HEK293 (cell line): ENCODE measurements around the gene UFSP2.

Source experiments
- CTCF ChIA-PET: fragments of 350-600 bp; formaldehyde crosslinking; extraction: SDS; loops from one replicate; lab custom pipeline; 2021; ENCODE audit warnings: antibody characterized with exemption; lab: Yijun Ruan, JAX
- POLR2A ChIA-PET: fragments of 300-600 bp; formaldehyde crosslinking; extraction: SDS; loops from one replicate; lab custom pipeline; 2020; ENCODE audit warnings: antibody characterized with exemption, inconsistent platforms; lab: Yijun Ruan, JAX
- H3K27ac ChIP-seq: fragments of 200-500 bp; sonication (Bioruptor generic); 2 replicates; pipeline ENCODE4 v1.5.1; 2014; ENCODE audit warnings: low read depth, low read length, control low read depth, inconsistent platforms; ENCODE audit errors: extremely low read depth
- H3K36me3 ChIP-seq, 2 experiments: fragments of 200-500 bp in 1 of 2; sonication (Bioruptor generic) in 1 of 2; 1 replicate in 1 of 2; 2 replicates in 1 of 2; pipeline ENCODE4 v1.5.1; 2014 to 2017; ENCODE audit warnings: inconsistent platforms in 2 of 2, low read length in 2 of 2; ENCODE audit not compliant: control insufficient read depth in 2 of 2, insufficient read depth in 1 of 2
- H3K4me1 ChIP-seq: fragments of 200-500 bp; sonication (Bioruptor generic); 2 replicates; pipeline ENCODE4 v1.5.1; 2014; ENCODE audit warnings: mild to moderate bottlenecking, low read length, inconsistent platforms; ENCODE audit not compliant: control insufficient read depth, insufficient read depth
- H3K4me3 ChIP-seq: 2 replicates; pipeline ENCODE4 v1.5.1; 2011; ENCODE audit warnings: low read depth, mild to moderate bottlenecking, control low read depth, low read length, moderate library complexity
- H3K9me3 ChIP-seq: fragments of 200-500 bp; sonication (Bioruptor generic); 2 replicates; pipeline ENCODE4 v1.5.1; 2014; ENCODE audit warnings: low read depth, low read length, inconsistent platforms; ENCODE audit not compliant: control insufficient read depth, insufficient read depth
- EGR2 ChIP-seq: fragments of 450-650 bp; formaldehyde crosslinking; IDR thresholded peaks from 2 replicates; pipeline ENCODE4 v1.5.1; 2016; ENCODE audit warnings: low read depth, missing biosample characterization, missing genetic modification characterization
- GLI2 ChIP-seq: fragments of 450-650 bp; formaldehyde crosslinking; IDR thresholded peaks from 2 replicates; pipeline ENCODE4; 2017; ENCODE audit warnings: missing biosample characterization, missing genetic modification characterization, low read depth, borderline replicate concordance
- HOXD13 ChIP-seq: sonication (generic); formaldehyde crosslinking; IDR thresholded peaks from 2 replicates; pipeline ENCODE4 v1.8.0; 2022; ENCODE audit warnings: missing genetic modification reagents, borderline replicate concordance
- MZF1 ChIP-seq: fragments of 450-650 bp; formaldehyde crosslinking; IDR thresholded peaks from 2 replicates; pipeline ENCODE4 v1.5.1; 2017; ENCODE audit warnings: missing biosample characterization, missing genetic modification characterization, borderline replicate concordance
- SALL2 ChIP-seq: fragments of 450-650 bp; formaldehyde crosslinking; IDR thresholded peaks from 2 replicates; pipeline ENCODE4 v1.5.0; 2017; ENCODE audit warnings: missing biosample characterization, mild to moderate bottlenecking, missing genetic modification characterization, borderline replicate concordance
- SP7 ChIP-seq: fragments of 450-650 bp; formaldehyde crosslinking; IDR thresholded peaks from 2 replicates; pipeline ENCODE4 v1.5.1; 2016; ENCODE audit warnings: missing biosample characterization, missing genetic modification characterization
- TCF7L2 ChIP-seq: IDR thresholded peaks from 2 replicates; pipeline ENCODE4 v1.6.1; 2011; ENCODE audit warnings: low read depth, mild to moderate bottlenecking, inconsistent platforms, low read length, moderate library complexity, borderline replicate concordance
- ZBTB17 ChIP-seq: fragments of 450-650 bp; formaldehyde crosslinking; IDR thresholded peaks from 2 replicates; pipeline ENCODE4 v1.5.1; 2016; ENCODE audit warnings: missing biosample characterization, missing genetic modification characterization
- ZBTB48 ChIP-seq: fragments of 450-650 bp; formaldehyde crosslinking; IDR thresholded peaks from 2 replicates; pipeline ENCODE4 v1.5.1; 2016; ENCODE audit warnings: missing biosample characterization, missing genetic modification characterization
- ZBTB49 ChIP-seq: fragments of 450-650 bp; formaldehyde crosslinking; IDR thresholded peaks from 2 replicates; pipeline ENCODE4 v1.5.1; 2016; ENCODE audit warnings: missing biosample characterization, missing genetic modification characterization, low read depth
- ZFP3 ChIP-seq: fragments of 450-650 bp; formaldehyde crosslinking; IDR thresholded peaks from 2 replicates; pipeline ENCODE4 v1.5.1; 2016; ENCODE audit warnings: low read depth, missing biosample characterization, missing genetic modification characterization
- ZNF114 ChIP-seq: fragments of 450-650 bp; formaldehyde crosslinking; IDR thresholded peaks from 2 replicates; pipeline ENCODE4 v1.5.0; 2017; ENCODE audit warnings: missing biosample characterization, missing genetic modification characterization
- ZNF175 ChIP-seq: fragments of 450-650 bp; formaldehyde crosslinking; IDR thresholded peaks from 2 replicates; pipeline ENCODE4 v1.5.1; 2016; ENCODE audit warnings: missing biosample characterization, missing genetic modification characterization
- ZNF211 ChIP-seq: fragments of 450-650 bp; formaldehyde crosslinking; IDR thresholded peaks from 2 replicates; pipeline ENCODE4 v1.5.1; 2016; ENCODE audit warnings: low read depth, missing biosample characterization, missing genetic modification characterization
- ZNF324 ChIP-seq: fragments of 450-650 bp; formaldehyde crosslinking; IDR thresholded peaks from 2 replicates; pipeline ENCODE4 v1.5.1; 2016; ENCODE audit warnings: missing biosample characterization, missing genetic modification characterization
- ZNF404 ChIP-seq: fragments of 450-650 bp; formaldehyde crosslinking; IDR thresholded peaks from 2 replicates; pipeline ENCODE4 v1.5.1; 2017; ENCODE audit warnings: missing biosample characterization, missing genetic modification characterization
- ZNF416 ChIP-seq: fragments of 450-650 bp; formaldehyde crosslinking; IDR thresholded peaks from 2 replicates; pipeline ENCODE4 v1.5.1; 2016; ENCODE audit warnings: missing biosample characterization, missing genetic modification characterization
- ZNF48 ChIP-seq: fragments of 450-650 bp; formaldehyde crosslinking; IDR thresholded peaks from 2 replicates; pipeline ENCODE4 v1.5.1; 2016; ENCODE audit warnings: missing biosample characterization, missing genetic modification characterization
- ZNF529 ChIP-seq: fragments of 450-650 bp; formaldehyde crosslinking; IDR thresholded peaks from 2 replicates; pipeline ENCODE4 v1.5.1; 2017; ENCODE audit warnings: missing genetic modification characterization, missing biosample characterization; ENCODE audit not compliant: insufficient replicate concordance
- ZNF561 ChIP-seq: fragments of 450-650 bp; IDR thresholded peaks from 2 replicates; pipeline ENCODE4 v1.5.1; 2018; ENCODE audit warnings: missing biosample characterization, missing genetic modification characterization, borderline replicate concordance
- ZNF654 ChIP-seq: fragments of 450-650 bp; formaldehyde crosslinking; IDR thresholded peaks from 2 replicates; pipeline ENCODE4 v1.5.1; 2016; ENCODE audit warnings: low read depth, missing biosample characterization, missing genetic modification characterization
- ZNF660 ChIP-seq: fragments of 450-650 bp; IDR thresholded peaks from 2 replicates; pipeline ENCODE4 v1.5.1; 2018; ENCODE audit warnings: missing biosample characterization, mild to moderate bottlenecking, missing genetic modification characterization
- ZNF707 ChIP-seq: fragments of 450-650 bp; formaldehyde crosslinking; IDR thresholded peaks from 2 replicates; pipeline ENCODE4 v1.5.1; 2016; ENCODE audit warnings: missing biosample characterization, missing genetic modification characterization
- ZNF76 ChIP-seq: fragments of 450-650 bp; formaldehyde crosslinking; IDR thresholded peaks from 2 replicates; pipeline ENCODE4; 2016; ENCODE audit warnings: low read depth, missing biosample characterization, missing genetic modification characterization, borderline replicate concordance
- TF ChIP-seq, protein P1 (sequence below): fragments of 450-650 bp; formaldehyde crosslinking; IDR thresholded peaks from 2 replicates; pipeline ENCODE4 v1.5.1; 2016; ENCODE audit warnings: missing biosample characterization, missing genetic modification characterization
- TF ChIP-seq, protein P2 (sequence below): fragments of 450-650 bp; formaldehyde crosslinking; conservative IDR thresholded peaks from 2 replicates; pipeline ENCODE4 v1.5.1; 2016; ENCODE audit warnings: low read depth, missing biosample characterization, missing genetic modification characterization

The UFSP2 gene

DNA sequence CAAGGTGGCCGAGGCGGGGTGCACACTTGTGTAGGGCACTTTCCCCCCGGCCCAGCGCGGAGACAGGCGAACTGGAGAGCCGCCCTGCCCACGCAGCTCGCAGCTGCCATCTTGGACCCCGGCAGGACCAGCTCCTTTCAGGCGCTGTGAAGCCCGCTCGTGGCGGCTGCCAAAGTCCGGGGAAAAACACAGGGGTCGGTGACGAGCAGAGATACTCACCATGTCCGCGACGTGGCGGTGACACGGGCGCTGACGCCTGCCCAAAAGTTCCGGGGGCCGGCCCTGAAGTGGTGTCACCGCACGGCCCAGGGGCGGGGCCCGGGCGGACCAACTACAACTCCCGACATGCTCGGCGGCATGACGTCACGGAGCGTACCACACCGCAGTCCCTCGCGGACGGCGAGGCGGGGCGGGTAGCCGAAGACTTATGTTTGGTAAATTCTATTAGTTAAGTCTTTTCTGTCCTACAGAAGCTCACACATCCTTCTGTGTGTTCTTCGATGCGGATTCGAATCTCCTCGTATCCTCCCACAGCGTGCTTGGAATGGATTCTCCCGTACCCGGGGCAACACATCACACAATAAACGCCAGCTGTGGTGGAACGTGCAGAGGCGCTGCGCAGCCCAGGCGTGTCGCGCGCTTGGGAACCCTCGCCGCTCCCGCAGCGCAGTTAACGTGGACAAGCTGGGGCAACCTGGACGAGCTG, at the start of gene UFSP2:
Gene UFSP2, minus strand, starts transcription at position 318 of the 706 bp plus-strand sequence. Its CDS starts 96 bp downstream, at position 222.
- POLR2A ChIA-PET = interaction anchor here (1.1 kb wide), 1 partner anchor 283 kb away, joined by 3 read pairs; the partner anchor contains the start of gene SLC25A4
- Histone ChIP-seq H3K27ac (peak within 1 kb of the TSS; percentile 81), H3K4me1 (no peaks in the 10 kb centered on the region), H3K9me3 (no peaks in the 10 kb centered on the region), H3K36me3 (peaks cover 0 to 13% of the 10 kb centered on the region in 2 experiments; a peak in 2 of 3 replicates), H3K4me3 (peak within 1 kb of the TSS; percentile 84)
- CTCF ChIA-PET = interaction anchor here (0.6 to 2.7 kb wide), 4 partner anchors 13 to 225 kb away, joined by 3 to 8 read pairs (median 4); no protein-coding TSS in a partner anchor
- TF ChIP-seq ZNF76 (tag by site-specific recombination) (peak; percentile 96), ZNF416 (tag by site-specific recombination) (no peak), ZBTB49 (tag by site-specific recombination) (no peak), ZNF114 (tag by site-specific recombination) (no peak), ZNF48 (tag by site-specific recombination) (no peak), ZNF660 (tag by site-specific recombination) (0 out of 2 replicates have a peak, but pooled peaks have one; percentile 38), ZNF654 (tag by site-specific recombination) (no peak), HOXD13 (no peak), ZNF707 (tag by site-specific recombination) (no peak), ZNF529 (no peak), SP7 (tag by site-specific recombination) (peak; percentile 71), MZF1 (no peak), SALL2 (tag by site-specific recombination) (no peak), ZNF561 (tag by site-specific recombination) (no peak), GLI2 (tag by site-specific recombination) (no peak), ZFP3 (tag by site-specific recombination) (no peak), ZNF175 (tag by site-specific recombination) (no peak), TCF7L2 (no peak), ZNF404 (tag by site-specific recombination) (no peak), EGR2 (tag by site-specific recombination) (peak; percentile 49; the same call in 1 of the 2 replicates), ZBTB48 (no peak), ZNF211 (tag by site-specific recombination) (no peak), ZNF324 (tag by site-specific recombination) (no peak), ZBTB17 (peak; percentile 85)
- TF ChIP-seq, protein P1, sequence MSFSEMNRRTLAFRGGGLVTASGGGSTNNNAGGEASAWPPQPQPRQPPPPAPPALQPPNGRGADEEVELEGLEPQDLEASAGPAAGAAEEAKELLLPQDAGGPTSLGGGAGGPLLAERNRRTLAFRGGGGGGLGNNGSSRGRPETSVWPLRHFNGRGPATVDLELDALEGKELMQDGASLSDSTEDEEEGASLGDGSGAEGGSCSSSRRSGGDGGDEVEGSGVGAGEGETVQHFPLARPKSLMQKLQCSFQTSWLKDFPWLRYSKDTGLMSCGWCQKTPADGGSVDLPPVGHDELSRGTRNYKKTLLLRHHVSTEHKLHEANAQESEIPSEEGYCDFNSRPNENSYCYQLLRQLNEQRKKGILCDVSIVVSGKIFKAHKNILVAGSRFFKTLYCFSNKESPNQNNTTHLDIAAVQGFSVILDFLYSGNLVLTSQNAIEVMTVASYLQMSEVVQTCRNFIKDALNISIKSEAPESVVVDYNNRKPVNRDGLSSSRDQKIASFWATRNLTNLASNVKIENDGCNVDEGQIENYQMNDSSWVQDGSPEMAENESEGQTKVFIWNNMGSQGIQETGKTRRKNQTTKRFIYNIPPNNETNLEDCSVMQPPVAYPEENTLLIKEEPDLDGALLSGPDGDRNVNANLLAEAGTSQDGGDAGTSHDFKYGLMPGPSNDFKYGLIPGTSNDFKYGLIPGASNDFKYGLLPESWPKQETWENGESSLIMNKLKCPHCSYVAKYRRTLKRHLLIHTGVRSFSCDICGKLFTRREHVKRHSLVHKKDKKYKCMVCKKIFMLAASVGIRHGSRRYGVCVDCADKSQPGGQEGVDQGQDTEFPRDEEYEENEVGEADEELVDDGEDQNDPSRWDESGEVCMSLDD (tag by site-specific recombination) = no peak; the same call in 1 of the 2 replicates
- TF ChIP-seq, protein P2, sequence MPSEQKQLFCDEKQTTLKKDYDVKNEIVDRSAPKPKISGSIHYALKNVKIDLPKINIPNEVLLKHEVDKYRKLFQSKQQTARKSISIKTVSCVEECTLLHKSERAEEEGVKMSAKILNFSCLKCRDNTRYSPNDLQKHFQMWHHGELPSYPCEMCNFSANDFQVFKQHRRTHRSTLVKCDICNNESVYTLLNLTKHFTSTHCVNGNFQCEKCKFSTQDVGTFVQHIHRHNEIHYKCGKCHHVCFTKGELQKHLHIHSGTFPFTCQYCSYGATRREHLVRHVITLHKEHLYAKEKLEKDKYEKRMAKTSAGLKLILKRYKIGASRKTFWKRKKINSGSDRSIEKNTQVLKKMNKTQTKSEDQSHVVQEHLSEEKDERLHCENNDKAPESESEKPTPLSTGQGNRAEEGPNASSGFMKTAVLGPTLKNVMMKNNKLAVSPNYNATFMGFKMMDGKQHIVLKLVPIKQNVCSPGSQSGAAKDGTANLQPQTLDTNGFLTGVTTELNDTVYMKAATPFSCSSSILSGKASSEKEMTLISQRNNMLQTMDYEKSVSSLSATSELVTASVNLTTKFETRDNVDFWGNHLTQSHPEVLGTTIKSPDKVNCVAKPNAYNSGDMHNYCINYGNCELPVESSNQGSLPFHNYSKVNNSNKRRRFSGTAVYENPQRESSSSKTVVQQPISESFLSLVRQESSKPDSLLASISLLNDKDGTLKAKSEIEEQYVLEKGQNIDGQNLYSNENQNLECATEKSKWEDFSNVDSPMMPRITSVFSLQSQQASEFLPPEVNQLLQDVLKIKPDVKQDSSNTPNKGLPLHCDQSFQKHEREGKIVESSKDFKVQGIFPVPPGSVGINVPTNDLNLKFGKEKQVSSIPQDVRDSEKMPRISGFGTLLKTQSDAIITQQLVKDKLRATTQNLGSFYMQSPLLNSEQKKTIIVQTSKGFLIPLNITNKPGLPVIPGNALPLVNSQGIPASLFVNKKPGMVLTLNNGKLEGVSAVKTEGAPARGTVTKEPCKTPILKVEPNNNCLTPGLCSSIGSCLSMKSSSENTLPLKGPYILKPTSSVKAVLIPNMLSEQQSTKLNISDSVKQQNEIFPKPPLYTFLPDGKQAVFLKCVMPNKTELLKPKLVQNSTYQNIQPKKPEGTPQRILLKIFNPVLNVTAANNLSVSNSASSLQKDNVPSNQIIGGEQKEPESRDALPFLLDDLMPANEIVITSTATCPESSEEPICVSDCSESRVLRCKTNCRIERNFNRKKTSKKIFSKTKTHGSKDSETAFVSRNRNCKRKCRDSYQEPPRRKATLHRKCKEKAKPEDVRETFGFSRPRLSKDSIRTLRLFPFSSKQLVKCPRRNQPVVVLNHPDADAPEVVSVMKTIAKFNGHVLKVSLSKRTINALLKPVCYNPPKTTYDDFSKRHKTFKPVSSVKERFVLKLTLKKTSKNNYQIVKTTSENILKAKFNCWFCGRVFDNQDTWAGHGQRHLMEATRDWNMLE (tag by site-specific recombination) = no peak
